ENCODE results near the gene ZP1. TPM values are rescaled to one million over a fixed set of nuclear protein-coding genes. Genes with fewer than 3 reads are reported as not detected.

The ZP1 gene, protein sequence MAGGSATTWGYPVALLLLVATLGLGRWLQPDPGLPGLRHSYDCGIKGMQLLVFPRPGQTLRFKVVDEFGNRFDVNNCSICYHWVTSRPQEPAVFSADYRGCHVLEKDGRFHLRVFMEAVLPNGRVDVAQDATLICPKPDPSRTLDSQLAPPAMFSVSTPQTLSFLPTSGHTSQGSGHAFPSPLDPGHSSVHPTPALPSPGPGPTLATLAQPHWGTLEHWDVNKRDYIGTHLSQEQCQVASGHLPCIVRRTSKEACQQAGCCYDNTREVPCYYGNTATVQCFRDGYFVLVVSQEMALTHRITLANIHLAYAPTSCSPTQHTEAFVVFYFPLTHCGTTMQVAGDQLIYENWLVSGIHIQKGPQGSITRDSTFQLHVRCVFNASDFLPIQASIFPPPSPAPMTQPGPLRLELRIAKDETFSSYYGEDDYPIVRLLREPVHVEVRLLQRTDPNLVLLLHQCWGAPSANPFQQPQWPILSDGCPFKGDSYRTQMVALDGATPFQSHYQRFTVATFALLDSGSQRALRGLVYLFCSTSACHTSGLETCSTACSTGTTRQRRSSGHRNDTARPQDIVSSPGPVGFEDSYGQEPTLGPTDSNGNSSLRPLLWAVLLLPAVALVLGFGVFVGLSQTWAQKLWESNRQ
- total RNA-seq, result not detected

DNA sequence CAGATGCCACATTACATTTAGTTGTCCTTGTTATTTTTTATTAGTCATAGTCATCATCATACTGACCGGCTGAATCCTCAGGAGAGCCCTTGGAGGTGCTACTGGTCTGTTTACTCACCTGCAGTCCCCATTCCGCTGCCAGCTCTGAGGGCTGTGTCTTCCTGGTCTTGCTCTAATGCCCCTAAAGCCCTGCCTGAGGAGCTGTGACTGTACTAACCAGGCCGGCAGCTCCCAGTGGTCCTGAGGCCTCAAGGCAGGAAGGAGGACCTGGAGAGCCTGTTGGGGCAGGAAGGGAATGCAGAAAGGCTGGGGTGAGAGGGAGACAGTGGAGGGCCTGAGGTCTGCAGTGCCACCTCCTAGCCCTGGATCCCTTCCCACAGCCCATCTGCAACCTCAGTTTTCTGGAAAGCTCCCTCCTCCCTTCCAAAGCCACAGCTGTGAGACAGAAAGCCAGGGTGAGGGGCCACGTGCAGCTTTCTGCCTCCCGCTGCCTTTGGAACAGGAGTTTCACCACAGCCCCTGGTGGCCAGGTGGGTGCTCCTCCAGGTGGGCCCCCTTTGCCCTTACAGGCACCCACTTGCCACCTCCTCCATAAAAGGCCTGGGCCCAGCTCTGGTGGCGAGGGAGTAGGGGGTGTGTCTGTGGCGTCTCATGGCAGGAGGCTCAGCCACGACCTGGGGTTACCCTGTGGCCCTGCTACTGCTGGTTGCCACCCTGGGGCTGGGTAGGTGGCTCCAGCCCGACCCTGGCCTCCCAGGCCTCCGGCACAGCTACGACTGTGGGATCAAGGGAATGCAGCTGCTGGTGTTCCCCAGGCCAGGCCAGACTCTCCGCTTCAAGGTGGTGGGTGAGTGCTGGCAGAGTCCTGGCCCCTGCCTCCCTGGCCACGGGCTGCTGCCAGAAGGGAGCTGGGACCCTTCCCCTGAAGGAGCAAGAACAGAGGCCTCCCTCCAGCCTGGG is at the start of gene ZP1:
Gene ZP1, plus strand, starts transcription at position 632 of the 960 bp plus-strand sequence. Its CDS starts 20 bp downstream, at position 652.

DNA sequence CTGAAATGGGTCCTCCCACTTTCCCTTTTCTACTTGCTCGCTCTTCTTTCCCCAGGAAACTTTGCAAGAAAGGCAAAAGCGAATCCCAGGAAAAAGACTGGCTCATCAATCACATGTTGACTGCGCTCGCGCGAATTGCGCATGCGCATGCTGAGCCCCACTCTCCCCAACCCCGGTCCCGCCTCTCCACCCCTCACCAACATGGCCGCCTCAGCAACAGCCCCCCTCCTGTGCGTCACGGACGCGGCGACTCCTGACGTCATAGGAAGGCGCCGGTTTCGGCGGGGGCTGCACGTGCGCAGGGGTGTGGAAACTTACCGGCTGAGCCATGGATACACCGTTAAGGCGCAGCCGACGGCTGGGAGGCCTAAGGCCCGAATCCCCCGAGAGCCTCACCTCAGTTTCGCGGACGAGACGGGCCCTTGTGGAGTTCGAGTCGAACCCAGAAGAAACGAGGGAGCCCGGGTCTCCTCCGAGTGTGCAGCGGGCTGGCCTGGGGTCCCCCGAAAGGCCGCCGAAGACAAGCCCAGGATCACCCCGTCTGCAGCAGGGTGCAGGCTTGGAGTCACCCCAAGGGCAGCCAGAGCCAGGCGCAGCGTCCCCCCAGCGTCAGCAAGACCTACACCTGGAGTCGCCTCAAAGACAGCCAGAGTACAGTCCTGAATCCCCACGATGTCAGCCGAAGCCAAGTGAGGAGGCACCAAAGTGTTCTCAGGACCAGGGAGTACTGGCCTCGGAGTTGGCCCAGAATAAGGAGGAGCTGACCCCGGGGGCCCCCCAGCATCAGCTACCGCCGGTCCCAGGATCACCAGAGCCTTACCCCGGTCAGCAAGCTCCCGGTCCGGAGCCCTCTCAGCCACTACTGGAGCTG is 25.3 kb upstream of the ZP1 start, which contains the start of gene CCDC86:
Gene CCDC86, plus strand, starts transcription at position 317 of the 871 bp plus-strand sequence. Its CDS starts 12 bp downstream, at position 329.

DNA sequence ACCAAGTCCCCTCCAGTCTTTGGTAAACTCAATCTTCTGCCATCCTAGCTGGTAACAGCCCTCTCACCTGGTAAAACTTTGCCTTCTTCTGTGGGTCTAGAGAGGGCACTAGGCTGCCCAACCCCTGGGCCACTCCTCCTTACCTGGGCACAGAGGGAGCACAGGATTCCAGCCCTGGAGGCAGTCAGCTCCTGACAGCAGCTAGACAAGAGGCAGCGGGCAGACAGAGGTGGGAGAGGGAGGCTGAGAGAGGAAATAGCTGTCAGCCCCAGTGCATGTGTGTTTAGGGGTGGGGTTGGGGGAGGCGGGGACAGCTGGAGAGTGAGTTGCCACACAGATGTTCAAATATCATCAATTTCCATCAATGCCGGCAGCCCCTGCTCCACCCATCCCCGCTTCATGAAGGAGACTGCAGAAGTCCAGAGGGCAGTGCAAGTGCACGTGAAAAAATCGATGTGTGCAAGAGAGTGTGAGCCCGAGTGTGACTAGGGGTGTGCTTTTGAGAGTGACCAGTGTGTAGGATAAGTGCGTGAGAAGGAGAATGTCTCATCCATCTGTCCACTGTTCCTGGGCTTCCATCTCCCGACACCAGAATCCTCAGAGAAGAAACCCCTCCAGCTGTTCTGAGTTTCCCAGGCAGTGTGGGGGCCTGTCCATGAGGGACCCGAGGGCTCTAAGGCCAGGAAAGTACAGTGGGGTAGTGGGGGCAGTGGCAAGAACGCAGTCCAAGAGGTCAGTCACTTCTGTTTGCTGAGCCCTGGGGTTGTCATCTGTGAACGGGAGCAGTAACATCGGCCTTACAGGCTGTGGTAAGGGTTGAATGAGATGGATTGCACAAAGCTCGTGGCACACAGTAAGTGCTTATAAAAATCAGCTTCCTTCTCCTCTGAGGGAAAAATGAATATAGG is 11.4 kb upstream of the ZP1 start, which contains the start of gene PTGDR2:
Gene PTGDR2, minus strand, starts transcription at position 225 of the 908 bp plus-strand sequence. CDS start 2,228 bp downstream, outside the sequence.

DNA sequence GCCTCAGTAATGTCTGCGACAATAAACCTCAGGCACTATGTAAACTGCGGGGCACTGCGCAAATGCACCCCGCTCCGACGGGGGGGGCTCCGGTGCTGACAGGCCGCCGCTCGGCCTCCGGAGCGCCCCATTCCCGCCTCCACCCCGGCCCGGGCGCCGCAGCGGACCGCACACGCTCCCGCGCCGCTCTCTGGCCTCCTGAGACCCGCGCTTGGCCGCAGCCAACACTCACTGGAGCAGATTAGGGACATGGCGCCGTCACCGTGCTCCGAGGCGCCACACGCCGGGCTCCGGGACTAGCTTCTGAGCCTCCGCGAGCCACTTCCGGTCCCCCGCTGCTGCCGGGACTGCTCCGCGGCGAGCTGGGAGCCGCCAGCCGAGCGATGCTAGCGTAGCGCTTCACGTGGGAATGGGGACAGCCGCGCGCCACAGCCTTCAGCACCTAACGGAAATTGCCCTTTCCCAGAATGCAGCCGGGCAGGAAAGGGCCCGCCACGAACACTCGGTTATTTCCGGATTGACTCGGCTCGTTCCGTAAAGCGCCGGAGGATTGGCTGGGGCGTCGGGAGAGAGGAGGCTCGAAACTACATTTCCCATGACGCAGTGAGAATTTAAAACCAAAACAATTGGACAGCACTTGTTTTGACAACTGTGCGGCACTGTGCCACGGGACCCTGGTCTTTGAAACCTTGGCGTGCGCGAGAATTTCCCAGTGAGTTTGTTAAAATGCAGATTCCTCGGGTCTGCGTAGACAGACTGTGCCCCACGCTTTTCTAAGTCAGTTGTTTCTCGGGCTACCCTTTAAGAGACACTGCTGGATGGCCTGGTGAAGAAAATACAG is 39.0 kb downstream of the ZP1 start, which contains the start of gene PRPF19:
Gene PRPF19, minus strand, starts transcription at position 454 of the 841 bp plus-strand sequence. Its CDS starts 203 bp downstream, at position 251.

DNA sequence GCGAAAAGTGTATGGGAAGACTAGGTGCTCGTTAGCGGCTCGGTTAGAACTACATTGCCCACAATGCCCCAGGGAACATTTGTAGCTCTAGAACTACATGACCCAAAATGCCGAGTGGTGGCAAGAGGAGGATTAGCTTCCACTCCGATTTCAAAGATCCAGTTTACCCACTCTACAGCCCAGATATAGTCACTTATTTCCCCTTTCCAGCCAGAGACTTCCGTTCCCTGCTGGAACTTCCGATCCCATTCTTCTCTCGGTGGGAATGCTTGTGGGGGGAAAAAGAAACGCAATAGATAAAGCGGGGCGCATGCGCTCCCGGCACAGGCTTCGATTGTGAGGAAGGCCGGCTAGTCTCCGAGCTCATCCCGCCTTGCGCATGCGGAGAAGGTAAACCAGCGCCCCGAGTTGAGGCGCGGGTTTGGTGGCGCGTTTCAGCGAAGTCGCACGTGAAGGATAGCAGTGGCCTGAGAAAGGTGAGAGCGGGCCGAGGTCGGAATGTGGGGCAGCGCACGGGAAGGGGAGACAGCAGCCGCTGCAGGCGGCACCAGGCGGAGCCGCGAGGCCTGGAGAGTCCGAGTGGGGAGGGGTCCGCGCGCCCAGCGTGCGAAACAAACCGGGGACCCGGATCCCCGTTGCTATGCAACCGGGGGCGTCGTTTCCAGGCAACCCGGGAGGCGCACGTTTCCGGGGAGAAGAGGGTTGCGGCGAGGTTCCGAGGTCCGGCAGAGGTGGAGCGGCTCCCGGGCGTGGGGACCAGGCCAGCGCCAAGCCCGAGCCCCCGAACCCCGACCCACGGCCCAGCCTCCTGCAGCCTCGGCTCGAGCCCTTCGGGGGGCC is 46.7 kb downstream of the ZP1 start, which contains the start of gene TMEM109:
Gene TMEM109, plus strand, starts transcription at position 366 of the 840 bp plus-strand sequence. CDS start 5,536 bp downstream, outside the sequence.

DNA sequence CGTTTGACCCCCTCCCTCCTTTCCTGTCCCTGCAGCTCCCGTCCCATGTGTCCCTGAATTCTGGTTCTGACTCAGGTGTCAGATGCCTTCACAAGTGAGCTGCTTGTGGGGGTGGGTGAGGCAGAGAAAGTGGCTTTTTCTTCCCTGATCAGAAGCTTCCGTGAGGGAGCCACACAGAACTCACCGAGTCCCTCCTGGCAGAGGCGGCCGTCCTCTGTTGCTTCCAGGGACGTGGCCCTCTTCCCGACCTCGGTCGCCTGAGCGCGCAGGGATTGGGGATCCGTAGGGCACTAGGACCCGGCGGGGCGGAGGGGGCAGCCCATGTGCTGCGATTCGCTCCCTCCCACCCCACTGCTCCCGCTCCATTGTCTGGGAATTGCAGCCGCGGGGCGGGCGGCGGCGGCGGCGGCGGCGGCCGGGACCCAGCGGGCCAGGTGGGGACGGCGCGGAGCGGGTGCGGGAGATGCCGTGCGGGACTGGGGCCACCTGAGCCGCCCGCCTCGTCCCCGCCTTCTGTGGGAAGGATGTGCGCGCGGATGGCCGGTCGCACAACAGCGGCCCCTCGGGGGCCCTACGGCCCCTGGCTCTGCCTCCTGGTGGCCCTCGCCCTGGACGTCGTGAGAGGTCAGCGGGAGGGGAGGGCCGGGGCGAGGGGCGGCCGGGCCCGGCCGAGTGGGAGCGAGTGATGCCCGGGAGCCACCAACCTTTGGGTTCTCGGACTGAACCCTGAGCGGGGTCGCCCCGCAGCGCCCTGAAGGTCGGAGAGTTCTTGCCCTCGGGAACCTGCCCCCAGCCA is 57.0 kb downstream of the ZP1 start, which contains the start of gene TMEM132A:
Gene TMEM132A, plus strand, starts transcription at position 351 of the 796 bp plus-strand sequence. Its CDS starts 174 bp downstream, at position 525.

Other genes starting within 250 kb of the ZP1 start
- gene MS4A8, start 167.9 kb upstream of the ZP1 start, total RNA-seq, result not detected
- gene MS4A18, start 142.8 kb upstream of the ZP1 start, total RNA-seq, result not detected
- gene MS4A15, start 110.7 kb upstream of the ZP1 start, total RNA-seq, result not detected
- not detected for gene MS4A10, start 82.2 kb upstream of the ZP1 start, total RNA-seq
- 2.8 TPM for gene CCDC86, start 25.4 kb upstream of the ZP1 start, total RNA-seq
- 1.3 TPM for gene PTGDR2, start 11.6 kb upstream of the ZP1 start, total RNA-seq
- 49.5 TPM for gene PRPF19, start 39.0 kb downstream of the ZP1 start, total RNA-seq
- 8.1 TPM for gene TMEM109, start 46.6 kb downstream of the ZP1 start, total RNA-seq
- 139 TPM for gene TMEM132A, start 56.9 kb downstream of the ZP1 start, total RNA-seq
- gene SLC15A3, start 84.6 kb downstream of the ZP1 start, total RNA-seq, result 1.9 TPM
- gene CD6, start 104.1 kb downstream of the ZP1 start, total RNA-seq, result not detected
- not detected for gene CD5, start 234.9 kb downstream of the ZP1 start, total RNA-seq

Measured in parietal lobe (tissue), 1 donor.